Muscle layer of duodenum (tissue), 2 donors: Measurements from ENCODE around the gene SDF2.

ENCODE experiments used
- H3K27ac ChIP-seq: one replicate; pipeline ENCODE4 v1.7.0; 2013; ENCODE audit warnings: mild to moderate bottlenecking, low read length
- H3K27me3 ChIP-seq: one replicate; pipeline ENCODE4 v1.7.0; 2013; ENCODE audit warnings: low read depth, mild to moderate bottlenecking, control low read depth, low read length
- H3K36me3 ChIP-seq, 2 donors: one replicate each; pipeline ENCODE4 v1.7.0; 2013; ENCODE audit warnings: low read length in 2 of 2, control low read depth in 1 of 2, mild to moderate bottlenecking in 1 of 2; ENCODE audit not compliant: insufficient read depth in 2 of 2, control insufficient read depth in 1 of 2
- H3K4me1 ChIP-seq, 2 donors: one replicate each; pipeline ENCODE4 v1.7.0; 2013; ENCODE audit warnings: low read length in 2 of 2, mild to moderate bottlenecking in 2 of 2, control low read depth in 1 of 2, moderate library complexity in 1 of 2; ENCODE audit not compliant: insufficient read depth in 2 of 2, control insufficient read depth in 1 of 2
- H3K4me3 ChIP-seq, 2 donors: one replicate each; pipeline ENCODE4 v1.7.0; 2013; ENCODE audit warnings: low read length in 2 of 2, low read depth in 1 of 2, mild to moderate bottlenecking in 1 of 2
- H3K9me3 ChIP-seq, 2 donors: one replicate each; pipeline ENCODE4 v1.7.0; 2013; ENCODE audit warnings: low read length in 2 of 2, control low read depth in 1 of 2, mild to moderate bottlenecking in 1 of 2; ENCODE audit not compliant: control insufficient read depth in 1 of 2
- donor health status: healthy.

SDF2 gene

DNA sequence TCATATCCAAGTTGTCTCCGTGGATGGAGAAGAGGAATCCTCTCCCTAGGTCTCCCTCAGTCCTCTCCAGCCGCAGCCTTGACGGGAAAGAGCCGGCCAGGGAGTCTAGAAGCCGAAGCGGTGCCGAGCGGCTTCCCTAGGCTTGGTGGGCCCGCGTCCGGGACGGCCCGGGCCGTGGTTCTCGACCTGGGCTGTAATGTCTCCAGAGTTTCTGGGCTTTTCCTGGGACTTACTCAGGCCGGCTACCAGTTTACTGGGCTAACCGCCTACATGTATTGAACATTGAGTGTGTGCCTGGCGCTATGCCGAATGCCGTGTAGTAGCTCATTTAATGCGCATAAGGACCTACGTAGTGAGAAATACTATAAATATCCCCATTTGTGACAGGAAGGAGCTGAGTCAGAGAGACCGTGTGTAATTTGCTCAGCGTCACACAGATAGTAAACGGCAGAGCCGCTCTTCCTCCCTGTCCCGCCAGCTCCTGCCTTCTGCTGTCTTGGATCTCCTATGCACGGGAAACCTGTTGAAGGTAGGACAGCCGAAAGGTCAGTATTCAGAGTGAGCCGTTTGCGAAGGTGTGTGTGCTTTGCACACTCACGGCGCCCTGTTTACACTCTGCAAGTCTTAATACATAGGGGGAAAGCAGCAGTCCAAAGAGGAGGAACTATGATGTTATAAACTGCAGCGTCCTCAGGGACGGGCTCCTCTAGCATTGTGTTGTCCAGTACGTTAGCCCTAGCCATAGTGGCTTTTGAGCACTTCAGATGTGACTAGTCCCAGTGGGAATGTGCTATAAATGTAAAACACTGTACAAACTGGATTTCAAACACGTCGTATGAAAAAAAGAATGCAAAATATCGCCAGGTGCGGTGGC, 62.2 kb downstream of the SDF2 start:
- peaks cover 0 to 3% of the 10 kb centered on the region in 2 donors for H3K36me3 ChIP-seq
- peaks cover 0 to 9% of the 10 kb centered on the region in 2 donors for H3K4me1 ChIP-seq
- no peaks in the 10 kb centered on the region for H3K9me3 ChIP-seq
- H3K27me3 ChIP-seq: no peaks in the 10 kb centered on the region
- peak overlapping the region; percentile 98 for H3K27ac ChIP-seq
- peak overlapping the region; percentile 62 to 88 for H3K4me3 ChIP-seq

DNA sequence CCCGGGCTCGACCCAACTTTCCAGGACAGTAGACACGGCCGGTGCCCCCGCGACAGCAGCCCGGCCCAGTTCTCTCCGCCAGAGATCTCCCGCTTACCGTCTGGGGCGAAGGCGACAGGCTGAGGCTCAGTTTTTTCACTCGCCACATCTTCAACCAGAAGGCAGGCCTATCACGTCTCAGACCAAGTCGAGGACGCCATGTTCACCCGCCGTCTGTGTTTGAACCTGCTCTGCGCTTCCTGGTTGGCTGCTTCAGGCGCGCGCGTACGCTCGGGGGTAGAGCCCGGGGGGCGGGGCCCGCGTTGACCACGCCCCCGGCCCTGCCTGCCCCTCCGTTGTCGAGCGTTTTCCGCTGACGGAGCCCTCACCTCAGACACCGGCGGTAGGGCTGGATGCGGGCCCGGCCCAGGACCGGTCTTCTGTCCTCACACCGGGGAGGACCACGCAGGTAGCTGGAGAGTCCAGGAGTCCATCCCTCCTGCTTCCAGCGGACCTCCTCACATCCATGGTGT, 62.9 kb downstream of the SDF2 start, which contains the start of gene SPAG5:
Gene SPAG5, minus strand, starts transcription at position 227 of the 512 bp plus-strand sequence. Its CDS starts 79 bp downstream, at position 148.
- peak within 1 kb of the TSS; percentile 98 for H3K27ac ChIP-seq
- no peaks in the 10 kb centered on the region for H3K27me3 ChIP-seq
- H3K36me3 ChIP-seq: peaks cover 0 to 3% of the 10 kb centered on the region in 2 donors
- no peaks in the 10 kb centered on the region for H3K9me3 ChIP-seq
- peak within 1 kb of the TSS; percentile 62 to 88 for H3K4me3 ChIP-seq
- peaks cover 0 to 9% of the 10 kb centered on the region in 2 donors for H3K4me1 ChIP-seq

DNA sequence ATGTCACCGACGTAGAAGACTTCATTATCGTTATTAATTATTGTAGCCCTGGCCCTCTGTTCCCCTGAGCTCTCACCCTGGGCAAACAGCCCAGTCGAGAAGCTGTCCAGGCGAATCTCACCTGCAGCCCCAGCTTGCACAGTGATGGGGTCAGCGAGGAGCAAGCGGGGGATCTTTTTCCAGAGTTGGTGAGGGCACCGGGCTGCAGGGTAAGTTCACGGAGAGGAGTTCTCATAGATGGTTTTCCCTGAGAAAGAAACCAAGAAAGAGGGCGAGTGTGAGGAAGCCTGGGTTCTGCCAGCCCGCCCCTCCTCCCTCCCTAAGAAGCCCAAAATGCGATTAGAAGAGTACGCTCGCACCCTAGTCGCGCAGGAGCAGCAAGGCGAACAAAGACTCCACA, 63.3 kb downstream of the SDF2 start:
- H3K9me3 ChIP-seq: no peaks in the 10 kb centered on the region
- H3K4me1 ChIP-seq: peaks cover 0 to 9% of the 10 kb centered on the region in 2 donors
- H3K27me3 ChIP-seq: no peaks in the 10 kb centered on the region
- peaks cover 0 to 3% of the 10 kb centered on the region in 2 donors for H3K36me3 ChIP-seq
- H3K27ac ChIP-seq: no peak overlapping the region
- H3K4me3 ChIP-seq: peak overlapping the region; percentile 62 to 88
